ENCODE measurements around the gene MBOAT2.

DNA sequence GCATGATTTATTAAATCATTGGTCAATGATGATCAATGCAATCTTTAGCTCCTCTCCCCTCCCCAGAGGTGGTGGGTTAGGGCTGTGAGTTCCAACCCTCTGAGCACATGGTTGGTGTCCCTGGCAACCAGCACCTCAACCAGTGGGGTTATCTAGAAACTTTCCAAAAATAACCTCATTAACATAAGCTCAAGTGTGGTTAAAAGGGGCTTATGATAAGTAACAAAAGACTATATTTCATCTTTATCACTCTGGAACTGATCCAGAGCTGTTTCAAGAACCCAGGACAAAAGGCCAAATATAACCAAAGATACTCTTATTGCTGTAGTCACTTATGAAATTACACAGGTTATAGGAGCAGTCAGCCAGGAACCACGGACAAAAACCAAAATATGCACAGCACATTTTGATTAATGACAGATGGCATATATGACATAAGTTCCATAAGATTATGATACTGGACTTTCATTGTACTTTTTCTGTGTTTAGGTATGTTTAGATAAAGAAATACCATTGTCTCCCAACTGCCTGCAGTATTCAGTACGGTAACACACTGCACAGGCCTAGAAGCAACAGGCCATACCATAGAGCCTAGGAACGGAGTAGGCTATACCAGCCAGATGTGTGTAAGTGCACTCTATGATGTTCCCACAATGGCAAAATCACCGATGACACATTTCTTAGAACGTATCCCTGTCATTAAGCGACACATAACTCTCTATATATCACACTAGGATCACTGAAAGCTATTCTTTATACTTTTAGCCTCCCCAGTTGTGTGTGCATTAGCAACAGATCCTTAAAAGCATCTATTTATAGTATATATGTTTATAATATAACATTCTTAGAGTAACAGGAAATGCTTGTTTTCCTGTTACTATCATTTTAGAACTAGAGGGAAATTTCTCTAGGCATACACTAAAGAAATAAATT is 197.9 kb downstream of the MBOAT2 start:
- TF ChIP-seq POLR2A (IDR thresholded peaks at IDR 0.05; ENCODE audit: low read depth, low read length): no peak
- no peak for TF ChIP-seq POLR2AphosphoS5 (IDR thresholded peaks at IDR 0.05; ENCODE audit: low read depth, low read length)
- TF ChIP-seq TAF1 (IDR thresholded peaks at IDR 0.05; ENCODE audit: borderline replicate concordance, low read depth, low read length): no peak
